GM18498 (cell line): Measurements from ENCODE around the gene PTPMT1.
A peak's percentile ranks its signal among the peaks of the same experiment; 100 is the strongest.

ENCODE experiments used
- ATAC-seq: cut with Tn5 transposase; IDR thresholded peaks from one replicate; pipeline ENCODE4 v1.9.1; 2021; ENCODE audit warnings: mild to moderate bottlenecking, moderate library complexity; ENCODE audit not compliant: unreplicated experiment

PTPMT1 gene

GRCh38 chr11:47578524-47579494 lies 13.4 kb downstream of the PTPMT1 start, which contains the start of the genes KBTBD4 and NDUFS3:
KBTBD4 (minus strand) TSS chr11:47578970; CDS start chr11:47578951, 19 bp downstream.
NDUFS3 (plus strand) TSS chr11:47579074; CDS start chr11:47579092, 18 bp downstream.
- ATAC-seq, result peak; percentile 91

GRCh38 chr11:47583844-47584243 lies 18.4 kb downstream of the PTPMT1 start:
- no peak for ATAC-seq

GRCh38 chr11:47586098-47586855 lies 20.9 kb downstream of the PTPMT1 start, which contains the start of gene FAM180B:
FAM180B (plus strand) TSS chr11:47586678; CDS start chr11:47586769, 91 bp downstream.
- ATAC-seq, result no peak

GRCh38 chr11:47587039-47587716 lies 21.8 kb downstream of the PTPMT1 start:
- ATAC-seq, result no peak

DNA sequence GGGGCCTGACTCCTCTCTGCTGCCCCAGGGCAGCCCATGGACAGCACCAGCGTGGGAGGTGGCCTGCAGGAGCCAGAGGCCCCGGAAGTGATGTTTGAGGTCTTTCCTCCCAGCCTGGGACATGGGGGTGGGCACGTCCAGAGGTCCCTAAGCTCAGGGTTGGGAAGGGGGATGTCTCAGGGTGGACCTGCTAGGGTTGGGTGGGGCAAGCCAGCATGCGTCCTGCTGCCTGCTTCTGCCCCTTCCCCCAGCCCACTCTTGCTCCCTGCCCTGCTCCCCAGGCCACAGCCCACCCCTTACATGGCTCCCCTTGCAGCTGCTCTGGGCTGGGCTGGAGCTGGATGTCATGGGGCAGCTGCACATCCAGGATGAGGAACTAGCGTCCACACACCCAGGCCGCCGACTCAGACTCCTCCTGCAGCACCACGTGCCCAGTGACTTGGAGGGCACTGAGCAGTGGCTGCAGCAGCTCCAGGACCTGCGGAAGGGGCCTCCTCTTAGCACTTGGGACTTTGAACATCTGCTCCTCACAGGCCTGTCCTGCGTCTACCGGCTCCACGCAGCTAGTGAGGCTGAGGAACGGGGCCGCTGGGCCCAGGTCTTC lies 22.4 kb downstream of the PTPMT1 start:
- ATAC-seq, result no peak

- no peak for ATAC-seq
Measured at GRCh38 chr11:47589118-47589517, 23.7 kb downstream of the PTPMT1 start.

DNA sequence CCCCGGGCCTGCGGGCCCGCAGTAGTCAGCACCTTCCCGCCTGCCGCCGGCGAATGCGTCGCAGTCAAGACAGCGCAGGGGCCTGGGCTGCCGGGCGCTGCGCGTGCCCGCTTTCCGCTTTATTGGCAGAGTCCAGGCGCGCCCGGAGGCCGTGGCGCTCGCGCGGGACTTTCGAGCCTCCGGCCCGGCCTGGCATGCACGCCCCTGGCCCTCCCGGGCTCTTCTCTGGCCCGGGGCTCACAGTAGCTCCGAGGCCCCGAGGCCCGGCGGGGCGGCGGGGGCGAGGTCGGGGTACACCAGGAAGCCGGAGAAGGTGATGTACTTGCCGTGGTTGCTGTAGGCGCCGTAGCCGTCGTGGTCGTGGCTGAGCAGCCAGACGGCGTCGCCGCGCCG lies 24.2 kb downstream of the PTPMT1 start:
- no peak for ATAC-seq

- no peak for ATAC-seq
Measured at GRCh38 chr11:47589977-47590861, 24.8 kb downstream of the PTPMT1 start.

DNA sequence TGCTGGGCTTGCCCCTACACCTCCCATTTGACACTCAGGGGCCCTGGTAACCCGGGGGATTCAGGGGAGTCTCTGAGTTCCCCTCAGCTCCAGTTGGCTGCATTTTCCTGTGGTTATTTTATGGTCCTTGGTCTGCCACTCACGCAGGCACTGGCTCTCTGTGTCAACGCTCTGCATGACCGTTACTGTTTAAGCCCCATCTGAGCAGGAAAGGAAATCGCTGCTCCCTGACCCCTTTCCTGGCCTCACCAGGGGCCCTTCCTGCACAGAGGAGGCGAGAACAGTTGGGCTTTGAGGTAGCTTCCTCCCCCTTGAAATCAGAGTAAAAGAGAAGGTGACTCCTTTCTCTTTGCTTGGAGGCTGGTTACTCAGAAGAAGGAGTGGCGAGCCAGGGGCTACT lies 26.4 kb downstream of the PTPMT1 start:
- ATAC-seq, result no peak

- ATAC-seq, result no peak
Measured at GRCh38 chr11:47592251-47592650, 26.9 kb downstream of the PTPMT1 start.

- ATAC-seq, result no peak
Measured at GRCh38 chr11:47592970-47593369, 27.6 kb downstream of the PTPMT1 start.

- ATAC-seq, result no peak
Measured at GRCh38 chr11:47593492-47593933, 28.1 kb downstream of the PTPMT1 start.

DNA sequence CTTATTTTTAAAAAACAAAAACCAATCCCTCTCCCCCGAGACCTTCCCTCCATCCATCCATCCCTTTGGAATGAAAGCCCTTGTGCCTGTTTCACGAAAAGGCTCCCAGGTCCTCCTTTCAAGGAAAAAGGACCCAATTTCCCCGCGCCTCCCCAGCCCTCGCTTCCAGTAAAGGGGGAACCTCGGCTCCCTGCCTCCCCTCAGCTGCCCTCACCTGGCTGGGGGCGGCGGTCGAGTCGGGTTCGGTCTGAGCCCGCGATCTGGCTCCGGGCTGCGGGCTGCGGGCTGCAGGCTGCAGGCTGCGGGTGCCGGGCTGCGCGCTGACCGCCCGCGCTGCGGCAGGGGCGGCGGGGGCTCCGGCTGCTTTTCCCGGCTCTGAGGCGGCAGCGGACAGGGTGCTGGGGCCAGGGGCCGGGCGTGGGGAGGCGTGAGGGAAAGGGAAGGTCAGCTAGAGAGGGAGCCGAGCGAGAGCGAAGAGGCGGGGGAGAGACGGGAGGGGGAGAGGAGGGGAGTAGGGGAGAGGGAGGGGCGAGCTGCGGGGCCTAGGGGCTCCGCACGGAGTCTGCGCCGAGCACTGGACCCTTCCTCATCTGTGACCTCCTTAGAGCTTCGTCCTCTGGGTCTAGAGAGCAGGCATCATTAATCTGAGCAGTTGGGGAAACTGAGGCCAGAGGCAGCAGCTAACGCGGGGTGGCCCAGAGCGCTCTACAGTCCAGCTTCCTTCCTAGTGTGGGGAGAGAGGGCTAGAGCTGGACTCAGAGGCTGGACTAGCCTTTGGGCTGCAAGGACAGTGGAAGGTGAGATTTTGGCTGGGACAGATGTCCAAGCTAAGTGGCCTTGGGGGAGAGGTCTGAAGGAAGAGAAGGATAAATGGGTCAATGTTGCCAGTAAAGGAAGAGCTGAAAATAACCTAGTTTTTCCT lies 28.8 kb downstream of the PTPMT1 start, which contains the start of gene C1QTNF4:
TSS of gene C1QTNF4 (minus strand) at position 478 of the 922 bp plus-strand sequence. CDS start 3,601 bp downstream, outside the sequence.
- no peak for ATAC-seq

DNA sequence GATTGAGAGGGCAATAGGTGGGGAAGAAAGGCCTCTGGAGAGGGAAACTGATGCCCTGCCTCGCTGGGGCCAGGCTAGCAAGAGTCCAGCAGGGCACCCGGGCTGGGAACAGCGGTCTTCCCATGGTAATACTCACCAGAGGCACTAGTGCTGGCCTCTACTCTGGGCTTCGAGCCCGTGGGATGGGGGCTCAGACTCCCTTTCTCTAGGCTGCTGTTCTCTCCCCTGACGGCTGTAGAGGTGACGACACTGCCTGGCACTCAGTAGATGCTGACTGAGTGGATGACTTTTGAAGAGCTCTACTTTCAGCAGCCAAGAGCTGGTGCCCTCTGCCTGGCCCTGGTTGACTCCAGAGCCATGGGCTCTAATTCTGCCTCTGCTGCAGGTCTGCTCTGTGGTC lies 29.6 kb downstream of the PTPMT1 start:
- no peak for ATAC-seq

GRCh38 chr11:47595967-47596366 lies 30.6 kb downstream of the PTPMT1 start:
- ATAC-seq, result no peak

- no peak for ATAC-seq
Measured at GRCh38 chr11:47599902-47600301, 34.5 kb downstream of the PTPMT1 start.

DNA sequence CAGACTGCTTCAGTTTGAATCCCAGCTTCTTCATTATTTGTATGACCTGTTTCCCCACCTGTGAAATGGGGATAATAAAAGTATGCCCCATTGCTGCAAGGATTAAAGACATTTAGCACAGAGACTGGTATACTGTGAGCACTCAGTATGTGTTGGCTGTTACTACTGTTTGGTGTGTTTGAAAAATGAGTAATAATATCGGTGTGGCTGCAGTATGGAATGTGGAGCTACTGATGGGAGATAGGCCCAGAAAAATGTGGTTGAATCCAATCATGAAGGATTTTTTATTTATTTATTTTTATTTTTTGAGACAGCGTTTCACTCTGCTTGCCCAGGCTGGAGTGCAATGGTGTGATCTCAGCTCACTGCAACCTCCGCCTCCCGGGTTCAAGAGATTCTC lies 37.9 kb downstream of the PTPMT1 start:
- ATAC-seq, result no peak

DNA sequence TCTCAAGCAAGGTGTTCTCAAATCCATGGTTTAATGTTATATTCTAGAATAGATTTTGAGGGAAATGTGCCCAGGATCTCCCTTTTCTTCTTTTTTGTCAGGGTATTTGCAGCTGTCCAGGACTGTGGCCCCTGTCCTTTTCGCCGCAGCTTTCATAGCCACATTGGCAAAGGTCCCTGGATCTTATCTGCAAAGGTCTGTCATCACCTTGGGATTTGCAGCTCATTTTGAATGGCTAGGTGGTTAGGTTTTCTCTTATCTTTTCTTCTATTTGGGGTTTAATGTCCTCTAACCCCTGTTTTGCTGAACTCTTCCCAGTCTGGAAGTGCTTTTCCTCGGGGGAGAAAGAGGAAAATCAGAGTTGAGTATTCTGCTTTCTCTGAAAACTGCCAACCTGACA lies 40.5 kb downstream of the PTPMT1 start:
- no peak for ATAC-seq
